Measurements from ENCODE around the gene C17orf75.

Gene C17orf75

DNA sequence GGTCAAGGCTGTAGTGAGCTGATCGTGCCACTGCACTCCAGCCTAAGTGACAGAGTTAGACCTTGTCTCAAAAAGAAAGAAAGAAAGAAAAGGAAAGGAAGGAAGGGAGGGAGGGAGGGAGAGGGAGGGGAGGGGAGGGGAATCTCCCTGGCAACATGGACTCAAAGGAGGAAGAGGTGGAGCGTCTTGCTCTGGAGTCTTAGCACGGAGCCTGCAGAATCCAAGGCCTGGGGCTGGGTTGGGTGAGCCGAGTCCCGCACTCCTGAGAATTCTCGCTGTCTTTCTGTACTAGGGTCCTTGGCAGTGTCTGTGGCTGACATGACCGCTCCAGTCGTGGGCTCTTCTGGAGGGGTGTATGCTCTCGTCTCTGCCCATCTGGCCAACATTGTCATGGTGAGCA lies 36.9 kb downstream of the C17orf75 start:
- no peak overlapping the region for H3K4me3 ChIP-seq (replicated peaks; ENCODE audit: low read depth, low read length)
- TF ChIP-seq, protein P1, sequence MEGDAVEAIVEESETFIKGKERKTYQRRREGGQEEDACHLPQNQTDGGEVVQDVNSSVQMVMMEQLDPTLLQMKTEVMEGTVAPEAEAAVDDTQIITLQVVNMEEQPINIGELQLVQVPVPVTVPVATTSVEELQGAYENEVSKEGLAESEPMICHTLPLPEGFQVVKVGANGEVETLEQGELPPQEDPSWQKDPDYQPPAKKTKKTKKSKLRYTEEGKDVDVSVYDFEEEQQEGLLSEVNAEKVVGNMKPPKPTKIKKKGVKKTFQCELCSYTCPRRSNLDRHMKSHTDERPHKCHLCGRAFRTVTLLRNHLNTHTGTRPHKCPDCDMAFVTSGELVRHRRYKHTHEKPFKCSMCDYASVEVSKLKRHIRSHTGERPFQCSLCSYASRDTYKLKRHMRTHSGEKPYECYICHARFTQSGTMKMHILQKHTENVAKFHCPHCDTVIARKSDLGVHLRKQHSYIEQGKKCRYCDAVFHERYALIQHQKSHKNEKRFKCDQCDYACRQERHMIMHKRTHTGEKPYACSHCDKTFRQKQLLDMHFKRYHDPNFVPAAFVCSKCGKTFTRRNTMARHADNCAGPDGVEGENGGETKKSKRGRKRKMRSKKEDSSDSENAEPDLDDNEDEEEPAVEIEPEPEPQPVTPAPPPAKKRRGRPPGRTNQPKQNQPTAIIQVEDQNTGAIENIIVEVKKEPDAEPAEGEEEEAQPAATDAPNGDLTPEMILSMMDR (IDR thresholded peaks at IDR 0.05; ENCODE audit: low read length, missing control alignments) = no peak
- DNase-seq (ENCODE audit: low read depth) = no peak

DNA sequence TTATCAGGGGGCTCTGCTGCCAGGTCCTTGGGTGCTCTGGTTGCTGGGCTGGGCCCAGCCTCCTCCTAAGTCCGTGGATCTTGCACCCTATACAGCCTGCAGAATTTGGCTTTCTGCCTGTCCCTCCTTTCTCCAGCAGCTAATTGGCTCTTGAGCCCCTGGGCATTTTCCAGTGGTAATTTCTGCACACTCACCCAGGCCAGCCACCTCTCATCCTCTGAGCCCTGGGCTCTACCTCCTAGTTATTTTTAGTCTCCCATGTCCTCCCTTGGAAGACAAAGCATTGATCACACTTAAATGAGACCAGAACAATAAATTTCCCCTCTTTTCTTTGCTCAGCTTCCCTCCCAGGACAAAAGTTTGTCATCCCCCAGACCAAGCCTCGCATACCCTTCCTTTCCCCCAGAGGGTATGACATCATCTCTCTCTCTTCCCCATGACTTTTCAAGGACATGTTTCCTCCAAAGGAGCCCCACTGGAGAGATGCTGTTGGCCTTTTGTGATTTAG lies 38.1 kb downstream of the C17orf75 start:
- H3K4me3 ChIP-seq (replicated peaks; ENCODE audit: low read depth, low read length) = no peak overlapping the region
- no peak for DNase-seq (ENCODE audit: low read depth)
- TF ChIP-seq, protein P1 (IDR thresholded peaks at IDR 0.05; ENCODE audit: low read length, missing control alignments) = no peak

DNA sequence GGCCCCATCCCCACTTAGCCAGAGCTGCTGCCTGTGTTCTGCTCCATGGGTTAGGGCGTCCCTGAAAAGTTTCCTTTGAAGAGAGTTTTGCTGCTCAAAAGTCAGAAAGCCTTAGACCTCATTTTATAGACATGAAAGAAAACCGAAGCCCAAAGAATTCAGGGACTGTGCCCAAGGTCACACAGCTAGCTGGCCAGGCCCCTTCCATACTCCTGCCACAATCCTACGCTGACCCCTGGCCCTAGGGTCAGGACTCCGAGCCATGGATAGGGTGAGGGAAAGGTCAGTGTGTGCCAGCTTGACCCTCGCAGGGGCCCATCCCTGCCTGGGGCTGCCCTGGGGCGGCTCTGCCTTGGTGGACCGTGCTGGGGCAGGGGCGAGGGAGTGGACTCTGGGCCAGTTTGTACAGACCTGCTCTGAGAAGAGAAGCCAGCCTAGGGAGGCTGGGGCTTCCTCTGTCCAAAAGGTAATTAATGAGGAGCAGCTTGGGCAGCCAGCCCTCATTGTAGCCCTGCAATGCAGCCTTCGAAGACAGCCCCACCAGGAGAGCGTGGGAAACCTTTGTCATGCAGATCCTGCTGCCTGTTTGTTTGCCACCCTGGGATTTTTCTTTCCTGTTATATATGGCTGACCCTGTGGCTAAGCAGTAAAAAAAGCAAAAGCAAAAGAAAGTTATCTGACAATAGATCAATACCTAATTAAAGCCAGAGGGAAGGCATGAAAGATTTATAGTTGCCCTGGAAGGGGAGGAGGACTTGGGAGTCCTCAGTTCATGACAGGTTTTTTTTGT lies 38.9 kb downstream of the C17orf75 start:
- no peak overlapping the region for H3K4me3 ChIP-seq (replicated peaks; ENCODE audit: low read depth, low read length)
- TF ChIP-seq, protein P1 (IDR thresholded peaks at IDR 0.05; ENCODE audit: low read length, missing control alignments) = no peak
- DNase-seq (ENCODE audit: low read depth) = no peak

DNA sequence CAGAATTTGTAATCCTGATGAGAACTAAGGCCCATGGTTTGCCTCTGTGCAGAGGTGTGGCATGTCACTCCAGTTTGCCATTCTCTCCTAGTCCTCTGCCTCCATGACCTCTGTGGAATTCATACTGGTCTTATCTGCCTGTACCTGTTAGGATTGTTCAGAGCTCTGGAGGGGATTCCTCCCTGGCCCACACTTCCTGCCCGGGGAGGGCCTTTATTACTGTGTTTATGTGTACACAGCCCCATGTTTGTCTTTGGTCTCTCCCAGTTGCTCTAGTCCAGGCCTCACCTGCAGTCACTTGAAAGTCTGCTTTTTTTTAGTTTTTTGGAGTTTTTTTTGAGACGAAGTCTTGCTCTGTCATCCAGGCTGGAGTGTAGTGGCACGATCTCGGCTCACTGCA lies 39.9 kb downstream of the C17orf75 start:
- TF ChIP-seq, protein P1 (IDR thresholded peaks at IDR 0.05; ENCODE audit: low read length, missing control alignments) = no peak
- no peak overlapping the region for H3K4me3 ChIP-seq (replicated peaks; ENCODE audit: low read depth, low read length)
- DNase-seq (ENCODE audit: low read depth) = no peak

DNA sequence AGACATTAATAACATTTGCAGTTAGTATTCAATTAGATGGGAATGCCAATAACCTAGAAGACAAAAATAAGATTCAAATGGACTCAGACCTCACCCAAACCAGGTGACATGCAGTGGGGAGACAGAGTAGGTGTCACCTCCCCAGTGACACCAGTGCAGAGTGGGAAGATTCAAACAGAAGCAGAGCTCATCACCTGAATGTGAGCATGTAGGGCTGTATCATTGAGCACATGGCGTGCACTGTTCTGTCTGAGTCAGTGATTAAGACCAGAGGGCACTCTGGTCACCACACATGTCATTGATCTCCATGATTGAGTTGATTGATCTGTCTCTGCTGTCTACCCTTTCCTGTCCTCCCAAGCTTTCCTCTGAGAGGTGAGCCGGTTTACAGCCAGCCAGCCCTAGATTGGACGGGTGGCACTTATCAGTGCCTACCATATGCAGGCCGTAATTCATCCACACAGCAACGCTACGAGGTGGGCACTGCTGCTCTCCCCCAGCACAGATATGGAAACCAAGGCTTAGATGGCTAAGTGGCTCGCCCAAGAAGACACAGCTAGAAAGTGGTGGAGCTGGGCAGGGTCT lies 42.3 kb downstream of the C17orf75 start:
- no peak overlapping the region for H3K4me3 ChIP-seq (replicated peaks; ENCODE audit: low read depth, low read length)
- no peak for DNase-seq (ENCODE audit: low read depth)
- TF ChIP-seq, protein P1 (IDR thresholded peaks at IDR 0.05; ENCODE audit: low read length, missing control alignments) = no peak

DNA sequence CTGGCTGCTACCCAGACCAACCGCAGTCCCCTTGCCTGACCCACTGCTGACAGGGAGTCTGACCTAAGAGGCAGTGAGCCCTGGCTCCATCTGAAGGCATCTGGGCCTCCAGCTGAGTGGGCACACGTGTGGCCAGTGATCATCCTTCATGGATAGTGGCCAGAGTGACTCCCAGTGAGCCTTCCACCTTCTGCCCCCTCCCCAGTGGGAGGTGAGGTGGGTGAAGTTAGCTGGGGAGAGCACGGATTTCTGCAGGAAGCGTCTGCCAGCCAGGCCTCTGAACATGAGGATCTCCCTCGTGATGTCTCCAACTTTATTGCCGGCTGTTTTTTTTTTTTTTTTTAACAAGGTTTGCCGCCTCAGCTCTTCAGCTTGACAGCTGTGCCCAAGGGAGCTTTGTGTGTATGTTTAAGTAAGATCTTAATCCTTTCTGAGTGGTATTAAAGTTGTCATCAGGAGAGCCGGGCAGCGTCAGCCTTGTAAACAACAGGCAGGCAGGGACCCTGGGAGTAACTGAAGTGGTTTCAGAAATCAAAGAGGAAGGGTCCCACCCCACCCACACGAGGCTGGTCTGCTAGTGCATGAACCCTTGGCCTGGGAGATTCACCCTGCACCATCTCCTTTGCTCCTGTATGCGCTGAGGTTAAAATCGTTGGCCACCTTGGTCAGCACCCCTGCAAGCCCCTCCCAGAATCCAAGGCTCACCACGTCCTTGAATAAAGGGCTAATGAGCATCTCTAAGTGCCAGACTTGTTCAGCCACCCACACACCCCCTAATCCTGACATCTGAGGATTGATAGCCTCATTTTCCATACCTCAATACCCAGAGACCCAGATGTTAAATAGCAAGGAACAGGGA lies 43.0 kb downstream of the C17orf75 start:
- no peak for DNase-seq (ENCODE audit: low read depth)

More for the DNA sequence above, 43.0 kb downstream of the C17orf75 start:
- no peak overlapping the region for H3K4me3 ChIP-seq (replicated peaks; ENCODE audit: low read depth, low read length)
- TF ChIP-seq, protein P1 (IDR thresholded peaks at IDR 0.05; ENCODE audit: low read length, missing control alignments) = no peak

All from fibroblast of pulmonary artery (primary cell).